GM19023 (cell line): Measurements from ENCODE around the gene ATP6AP1.
"Not testable (repeated sequence)": the region's sequence is repeated elsewhere in the genome, so short reads cannot be mapped to it uniquely, and the experiment has no call there.

ENCODE experiments used
- ATAC-seq: cut with Tn5 transposase; IDR thresholded peaks from one replicate; pipeline ENCODE4 v1.9.1; 2021; ENCODE audit warnings: mild to moderate bottlenecking, moderate library complexity; ENCODE audit not compliant: unreplicated experiment

Gene ATP6AP1

GRCh38 chrX:154399527-154400368 is 28.7 kb upstream of the ATP6AP1 start:
- no peak for ATAC-seq

DNA sequence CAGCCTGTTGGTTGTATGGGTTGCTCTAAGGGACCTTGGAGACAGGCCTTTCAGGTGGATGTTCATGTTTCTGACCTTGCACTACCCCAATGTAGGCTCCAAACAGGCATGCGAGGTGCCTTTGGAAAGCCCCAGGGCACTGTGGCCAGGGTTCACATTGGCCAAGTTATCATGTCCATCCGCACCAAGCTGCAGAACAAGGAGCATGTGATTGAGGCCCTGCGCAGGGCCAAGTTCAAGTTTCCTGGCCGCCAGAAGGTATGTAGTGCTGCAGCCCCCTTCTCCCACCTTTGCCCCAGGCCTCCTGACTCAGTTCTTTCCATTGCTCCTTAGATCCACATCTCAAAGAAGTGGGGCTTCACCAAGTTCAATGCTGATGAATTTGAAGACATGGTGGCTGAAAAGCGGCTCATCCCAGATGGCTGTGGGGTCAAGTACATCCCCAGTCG is 28.1 kb upstream of the ATP6AP1 start:
- not testable (repeated sequence) for ATAC-seq

GRCh38 chrX:154401045-154401799 is 27.3 kb upstream of the ATP6AP1 start:
- no peak for ATAC-seq

DNA sequence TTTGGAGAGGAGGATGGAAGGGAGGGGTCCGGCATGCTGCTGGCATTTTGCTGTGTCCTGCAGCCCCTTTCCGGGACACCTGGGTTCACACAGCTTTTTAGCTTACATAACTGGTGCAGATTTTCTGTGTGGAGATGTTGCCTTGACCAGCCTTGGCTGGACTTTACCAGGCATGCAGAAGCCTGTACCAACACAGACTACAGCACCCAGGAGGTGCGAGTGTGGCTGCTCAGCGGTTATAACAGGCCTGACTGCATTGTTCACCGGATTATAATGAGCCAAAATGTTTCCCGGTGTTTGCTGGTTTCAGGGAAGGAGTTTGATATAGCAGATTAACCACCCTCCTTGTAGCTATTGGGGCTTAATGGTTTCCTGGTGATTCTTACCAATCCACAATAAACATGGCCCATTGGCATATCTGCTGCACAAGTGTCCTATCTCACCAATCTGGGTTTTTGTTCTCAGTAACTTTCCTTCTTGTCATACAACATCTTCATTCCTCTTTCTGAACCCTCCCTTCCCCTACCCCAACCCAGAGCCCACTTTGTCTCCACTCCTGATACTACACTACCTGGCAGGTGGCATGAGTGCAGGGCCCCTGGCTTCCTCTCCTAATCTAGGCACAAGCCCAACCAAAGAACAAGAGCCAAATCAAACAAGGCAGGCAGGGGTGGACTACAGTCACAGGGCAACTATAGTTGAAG is 26.4 kb upstream of the ATP6AP1 start:
- ATAC-seq = no peak

- ATAC-seq = no peak
These were observed 25.8 kb upstream of the ATP6AP1 start for GRCh38 chrX:154402622-154403127.

DNA sequence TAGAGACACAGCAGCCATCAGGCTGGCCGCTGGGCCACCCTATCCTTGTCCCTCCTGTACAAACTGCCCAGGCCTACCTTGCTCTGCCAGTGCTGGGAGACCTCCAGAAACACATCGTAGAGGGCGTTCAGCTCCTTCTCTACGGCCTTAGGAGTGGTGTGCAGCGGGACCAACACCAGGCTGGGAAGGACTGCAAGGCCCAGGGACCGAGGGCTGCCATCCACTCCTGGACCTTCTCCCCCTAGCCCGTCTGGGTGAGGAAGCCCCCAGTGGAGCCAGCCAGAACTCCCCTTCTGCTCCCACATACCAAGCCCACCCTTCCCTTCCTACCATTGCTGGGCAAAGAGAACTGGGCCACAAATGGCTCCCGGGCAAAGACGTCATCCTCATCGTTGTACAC is 25.3 kb upstream of the ATP6AP1 start:
- ATAC-seq = no peak

DNA sequence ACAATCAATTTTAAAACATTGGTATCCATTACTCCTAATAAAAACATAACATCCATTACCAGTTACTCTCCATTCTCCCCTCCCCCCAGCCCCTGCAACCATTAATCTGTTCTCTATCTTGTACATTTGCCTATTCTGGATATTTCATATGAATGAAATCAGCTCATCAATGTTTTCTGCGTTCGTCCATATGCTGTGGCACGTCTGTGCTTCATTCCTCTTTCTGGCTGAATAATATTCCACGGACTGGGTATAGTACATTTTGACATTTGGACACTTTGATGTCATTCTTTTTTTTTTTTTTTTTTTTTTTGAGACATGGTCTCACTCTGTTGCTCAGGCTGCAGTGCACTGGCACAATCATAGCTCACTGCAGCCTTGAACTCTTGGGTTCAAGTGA is 24.6 kb upstream of the ATP6AP1 start:
- no peak for ATAC-seq

DNA sequence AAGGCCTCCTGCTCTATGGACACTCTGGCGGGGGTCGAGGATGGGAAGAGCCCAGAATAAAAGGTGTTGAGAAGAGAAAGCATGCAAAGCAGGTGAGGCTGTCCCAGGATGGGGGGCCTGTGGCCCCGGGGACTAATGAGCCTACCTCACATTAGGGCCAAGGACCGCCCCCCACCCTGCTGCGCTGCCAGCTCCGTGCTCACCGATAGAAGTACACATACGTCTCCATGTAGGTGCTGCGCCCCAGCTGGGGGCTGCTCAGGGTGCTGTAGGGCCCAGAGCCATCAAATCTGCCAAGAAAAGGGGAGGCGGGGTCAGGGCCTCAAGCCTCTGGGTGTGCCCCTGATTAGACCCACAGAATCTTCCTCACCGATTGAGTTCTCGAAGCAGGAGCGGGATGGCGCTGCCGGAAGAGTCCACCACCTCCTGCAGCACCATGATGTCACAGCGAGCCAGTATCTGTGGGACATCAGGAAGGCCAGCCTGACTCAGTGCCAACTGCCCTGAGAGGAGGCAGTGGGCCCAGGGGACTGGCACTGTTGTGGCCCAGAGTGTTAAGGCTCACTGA is 23.8 kb upstream of the ATP6AP1 start:
- no peak for ATAC-seq

GRCh38 chrX:154408659-154409221 is 19.7 kb upstream of the ATP6AP1 start:
- ATAC-seq = no peak

DNA sequence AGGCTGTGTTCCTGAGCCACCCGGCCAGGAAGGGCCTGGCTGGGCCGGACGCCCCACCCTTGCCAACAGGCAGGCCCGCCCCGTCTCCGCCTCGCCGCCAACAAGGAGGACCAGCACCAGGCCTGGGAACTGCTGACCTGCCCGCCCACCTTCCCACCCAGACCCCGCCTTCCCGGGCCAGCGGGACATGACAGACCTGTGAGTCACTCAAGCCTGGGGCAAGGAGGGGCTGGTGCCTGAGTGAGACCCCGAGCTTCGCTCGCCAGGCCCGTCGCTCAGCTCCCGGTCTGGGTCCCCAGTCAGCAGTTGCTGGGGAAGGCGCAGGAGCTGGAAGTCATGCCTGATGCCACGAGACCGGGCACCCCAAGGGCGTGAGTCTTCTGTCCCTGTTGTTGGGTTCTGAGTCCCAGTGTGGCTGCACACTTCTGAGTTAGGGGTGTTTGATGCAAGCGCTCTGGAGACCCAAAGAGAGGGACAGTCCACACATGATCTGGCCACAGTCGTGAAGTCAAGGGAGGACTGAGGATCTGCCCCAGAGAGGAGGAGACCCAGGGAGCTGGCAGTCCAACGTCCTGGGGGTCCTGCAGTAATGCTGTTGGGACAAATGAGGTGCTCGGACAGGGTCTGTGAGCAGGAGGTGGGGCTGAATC is 19.1 kb upstream of the ATP6AP1 start, which contains the start of gene DNASE1L1:
Gene DNASE1L1 (minus strand): TSS at position 33 of the 650 bp plus-strand sequence. CDS start 3,686 bp downstream, outside the sequence.
- ATAC-seq = no peak

GRCh38 chrX:154411981-154412340 is 16.5 kb upstream of the ATP6AP1 start:
- ATAC-seq = peak; percentile 79

DNA sequence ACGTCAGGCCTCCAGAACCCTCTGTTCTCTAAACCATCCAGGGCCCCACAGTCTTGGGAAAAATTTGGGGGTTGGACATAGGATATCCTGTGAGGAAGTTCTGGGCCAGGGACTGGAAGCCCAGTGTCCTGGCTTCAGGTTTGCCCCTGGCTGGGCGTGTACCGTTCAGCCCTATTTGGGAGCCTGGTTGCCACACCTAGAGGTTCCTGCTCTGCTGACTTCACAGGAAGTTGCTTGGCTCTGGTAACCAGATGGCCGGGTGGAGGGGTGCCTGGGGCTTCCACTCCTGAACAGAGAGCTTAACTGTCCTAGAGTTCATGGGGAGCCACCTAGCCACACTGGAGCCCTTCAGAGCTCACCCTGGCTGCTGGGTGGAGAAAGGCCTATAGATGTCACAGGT is 16.0 kb upstream of the ATP6AP1 start:
- ATAC-seq = no peak

DNA sequence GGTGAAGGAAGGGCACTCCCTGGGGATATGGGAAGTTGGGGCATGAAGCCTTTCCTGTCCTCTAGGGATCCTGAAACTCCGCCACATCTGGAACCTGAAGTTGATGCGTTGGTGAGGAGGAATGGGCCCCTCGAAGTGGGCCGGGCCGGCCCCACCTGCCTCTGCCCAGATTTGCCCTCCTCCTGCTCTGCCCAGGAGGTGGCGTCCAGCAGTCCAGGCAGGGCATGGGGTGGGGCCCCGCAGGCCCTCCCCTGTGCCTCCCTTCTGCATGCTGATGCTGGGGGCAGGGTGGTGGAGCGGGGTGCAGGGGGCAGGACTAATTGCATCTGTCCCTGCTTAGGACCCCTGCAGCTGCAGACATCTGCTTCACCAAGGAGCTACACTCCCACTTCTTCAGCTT is 15.3 kb upstream of the ATP6AP1 start:
- no peak for ATAC-seq

DNA sequence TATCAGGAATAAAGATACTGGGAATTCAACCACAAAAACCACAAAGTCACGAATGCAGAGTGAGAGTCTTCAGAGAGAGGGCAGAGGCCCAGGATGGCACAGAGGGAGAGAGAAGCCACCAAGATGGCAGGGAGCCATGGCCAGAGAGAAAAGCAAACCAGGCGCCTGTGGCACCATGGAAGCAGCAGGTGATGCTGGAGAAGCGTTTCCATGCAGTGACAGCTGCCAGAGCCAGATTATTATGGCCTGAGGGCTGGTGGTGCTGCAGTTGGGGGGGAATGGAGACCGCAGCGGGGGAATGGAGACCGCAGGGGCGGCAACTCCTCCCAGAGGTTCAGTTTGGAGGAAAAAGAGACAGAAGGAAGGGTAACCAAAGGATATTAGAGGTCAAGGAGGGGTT is 11.3 kb upstream of the ATP6AP1 start:
- no peak for ATAC-seq

GRCh38 chrX:154419189-154419588 is 9.3 kb upstream of the ATP6AP1 start:
- ATAC-seq = no peak

- ATAC-seq = no peak
These were observed 8.6 kb upstream of the ATP6AP1 start for GRCh38 chrX:154419688-154420401.

GRCh38 chrX:154420402-154420756 is 8.1 kb upstream of the ATP6AP1 start:
- ATAC-seq = no peak

DNA sequence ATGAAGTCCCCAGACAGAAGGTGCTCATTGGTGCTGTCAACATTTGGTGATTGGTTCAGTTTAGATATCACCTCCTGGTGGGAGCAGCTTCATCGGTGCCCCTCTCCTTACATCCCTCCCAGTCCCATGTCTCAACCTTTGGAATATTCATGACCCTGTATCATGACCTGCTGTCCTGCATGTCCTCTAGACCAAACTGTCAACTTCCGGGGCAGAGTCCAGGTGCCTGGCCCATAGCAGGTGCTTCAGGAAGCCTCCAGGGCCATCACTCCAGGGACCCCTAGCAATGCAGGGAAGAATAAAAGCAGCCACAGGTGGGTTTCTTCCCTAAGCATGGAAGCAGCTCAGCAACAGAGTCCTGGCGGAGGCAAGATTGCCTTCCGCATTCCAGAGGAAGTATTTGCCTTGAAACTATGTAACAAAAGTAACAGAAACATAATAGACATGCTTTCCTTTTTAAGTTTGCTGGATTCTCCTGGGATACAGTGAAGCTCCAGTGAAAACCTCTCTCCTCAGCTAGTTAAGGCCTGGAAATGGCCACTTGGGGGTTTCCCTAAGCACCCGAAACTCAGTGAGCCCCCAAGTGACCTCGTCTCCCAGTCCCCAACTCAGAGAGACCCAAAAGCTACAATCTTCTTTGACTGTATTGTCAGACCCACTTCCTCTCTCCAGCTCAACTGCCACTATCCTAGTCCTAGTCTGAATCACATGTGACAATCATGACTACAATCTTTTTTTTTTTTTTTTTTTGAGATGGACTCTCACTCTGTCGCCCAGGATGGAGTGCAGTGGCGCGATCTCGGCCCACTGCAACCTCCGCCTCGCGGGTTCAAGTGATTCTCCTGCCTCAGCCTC is 1.3 kb upstream of the ATP6AP1 start:
- no peak for ATAC-seq

DNA sequence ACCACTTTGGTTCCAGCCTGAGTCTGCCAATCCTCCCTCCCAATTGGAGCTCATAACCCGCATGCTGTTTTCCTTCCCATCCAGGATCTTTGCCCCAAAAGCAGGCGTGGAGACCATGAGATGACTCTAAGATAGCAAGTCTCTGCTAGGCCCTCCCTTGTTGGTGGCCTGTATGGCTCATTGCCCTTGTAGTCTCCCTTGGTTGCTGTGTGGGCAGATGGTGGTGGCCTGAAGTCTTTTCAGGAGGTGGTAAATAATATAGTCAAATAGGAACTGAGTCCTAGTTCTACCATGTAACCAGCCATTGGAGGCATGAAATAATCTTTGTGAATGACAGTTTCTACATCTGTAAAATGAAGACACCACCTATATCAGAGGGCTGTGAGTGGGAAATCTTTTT is 1.2 kb downstream of the ATP6AP1 start:
- no peak for ATAC-seq
